GM18526 (cell line): Measurements from ENCODE around the gene TUBB3.

Experiments used
- POLR2A ChIP-seq: IDR thresholded peaks from 3 replicates; pipeline ENCODE4 v1.6.1; 2011; ENCODE audit not compliant: insufficient read length; ENCODE audit errors: extremely low read depth

Gene TUBB3

DNA sequence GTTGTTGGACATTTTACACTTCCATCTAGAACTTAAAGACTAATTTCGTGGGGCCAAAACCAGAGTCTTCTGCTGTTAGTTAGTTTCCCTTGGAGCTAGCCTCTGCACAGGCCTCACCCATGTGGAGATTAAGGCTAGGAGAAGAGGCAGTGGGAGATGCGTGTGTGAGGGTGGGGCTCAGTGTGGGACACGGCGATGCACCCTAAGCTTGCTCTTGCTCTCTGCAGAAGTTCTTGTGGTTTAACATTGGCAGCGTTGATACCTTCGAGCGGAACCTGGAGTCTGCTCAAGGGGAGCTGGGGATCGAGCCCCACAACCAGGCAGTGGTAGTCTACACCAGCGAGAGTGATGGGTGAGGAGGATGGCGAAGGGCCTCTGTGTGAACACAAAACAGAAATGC, 62.1 kb downstream of the TUBB3 start:
- no peak for TF ChIP-seq POLR2A
